GM10847 (cell line): ENCODE data around the gene NFKB1.

ENCODE experiments used
- POLR2A ChIP-seq: IDR thresholded peaks from 2 replicates; pipeline ENCODE4 v1.6.1; 2011; ENCODE audit not compliant: insufficient read length; ENCODE audit errors: extremely low read depth

The NFKB1 gene

DNA sequence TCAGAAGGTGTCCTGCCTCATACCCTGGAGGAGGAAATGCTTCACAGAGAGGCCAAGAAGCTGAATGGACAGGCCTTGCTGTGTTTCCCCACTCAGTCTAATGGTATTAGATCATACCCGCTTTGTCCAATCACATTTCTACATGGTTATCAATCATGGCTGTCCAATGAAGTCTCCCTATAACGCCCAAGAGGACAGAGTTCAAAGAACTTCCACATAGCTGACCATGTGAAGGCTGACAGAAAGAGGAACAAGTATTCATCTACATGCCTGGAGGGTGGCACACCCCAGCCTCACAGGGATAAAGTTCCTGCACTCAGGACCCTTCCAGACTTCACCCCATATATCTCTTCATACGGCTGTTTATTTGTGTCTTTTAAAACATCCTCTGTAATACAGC lies 136.2 kb downstream of the NFKB1 start:
- no peak for TF ChIP-seq POLR2A

DNA sequence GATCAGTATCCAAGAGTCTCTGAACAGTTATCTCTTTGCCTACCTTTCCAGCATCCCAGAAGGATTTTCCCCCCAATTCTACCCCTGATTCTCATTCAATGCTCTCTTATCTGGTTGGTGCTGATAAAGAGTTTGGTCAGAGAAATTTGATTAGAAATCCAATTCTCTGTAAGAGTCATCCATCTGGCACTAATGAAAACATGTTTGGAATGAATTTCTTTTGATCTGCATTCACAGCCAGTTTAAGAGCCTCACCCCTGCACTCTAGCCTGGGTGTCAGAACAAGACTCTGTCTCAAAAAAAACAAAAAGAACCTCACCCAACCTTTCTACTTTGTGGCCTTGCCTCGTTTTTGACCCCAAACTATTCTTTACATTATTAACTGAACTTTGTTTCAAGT lies 137.5 kb downstream of the NFKB1 start:
- no peak for TF ChIP-seq POLR2A

- TF ChIP-seq POLR2A: no peak
These were observed 138.4 kb downstream of the NFKB1 start for GRCh38 chr4:102639598-102639997.

DNA sequence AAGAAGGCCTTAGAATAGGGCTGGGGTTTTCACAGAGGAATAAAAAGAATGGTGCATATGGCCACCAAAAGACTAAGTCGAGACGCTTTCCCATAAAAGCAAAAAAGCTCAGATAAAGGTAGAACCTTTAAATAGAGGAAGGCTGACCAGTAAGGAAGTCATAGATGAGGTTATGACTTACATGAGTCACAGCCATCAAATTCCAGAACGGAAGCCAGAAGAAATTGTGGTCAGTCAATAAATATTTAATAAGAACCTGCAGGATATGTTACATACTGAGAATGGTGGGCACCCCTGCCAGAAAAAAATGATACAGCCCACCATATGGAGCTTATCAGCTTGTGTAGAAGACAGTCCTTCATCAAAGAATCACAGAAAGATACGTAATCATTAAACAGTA lies 139.5 kb downstream of the NFKB1 start:
- no peak for TF ChIP-seq POLR2A

DNA sequence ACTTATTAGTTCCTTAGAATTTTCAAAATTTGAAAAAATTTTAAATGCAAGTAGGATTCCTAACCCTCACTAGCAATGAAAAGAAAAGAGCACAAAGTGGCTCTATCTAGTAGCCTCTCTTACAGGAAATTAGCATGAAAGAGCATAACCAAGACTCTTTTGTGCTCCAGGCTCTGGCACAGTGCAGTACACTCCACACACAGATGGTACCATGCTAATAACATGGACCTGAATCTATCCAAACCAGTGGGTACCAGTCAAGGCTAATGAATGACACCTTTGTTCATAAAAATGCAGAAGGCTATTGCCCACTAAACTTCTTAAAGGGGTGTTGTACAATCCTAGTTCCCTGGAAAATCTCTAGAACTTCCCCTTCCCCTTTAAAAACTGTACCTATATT lies 140.6 kb downstream of the NFKB1 start:
- no peak for TF ChIP-seq POLR2A

GRCh38 chr4:102642631-102643298 lies 141.6 kb downstream of the NFKB1 start:
- TF ChIP-seq POLR2A: no peak

DNA sequence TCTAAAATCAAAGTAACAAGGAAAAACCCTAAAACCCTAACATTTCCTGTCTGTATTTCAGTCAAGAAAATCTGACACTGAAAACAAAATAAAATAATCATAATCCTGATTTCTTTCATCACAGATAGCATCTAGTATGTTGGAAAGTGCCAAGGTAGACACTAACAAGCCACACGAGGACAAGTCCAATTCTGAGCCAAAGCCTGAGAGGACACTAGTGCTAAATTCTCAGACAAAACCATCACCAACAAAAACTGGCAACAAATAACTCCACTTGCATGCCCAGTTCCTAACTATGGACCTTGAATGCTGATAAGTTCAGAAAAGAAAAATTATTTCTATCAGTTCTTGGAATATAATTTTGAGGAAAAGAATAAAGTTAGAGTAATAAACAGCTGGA lies 146.0 kb downstream of the NFKB1 start:
- no peak for TF ChIP-seq POLR2A

DNA sequence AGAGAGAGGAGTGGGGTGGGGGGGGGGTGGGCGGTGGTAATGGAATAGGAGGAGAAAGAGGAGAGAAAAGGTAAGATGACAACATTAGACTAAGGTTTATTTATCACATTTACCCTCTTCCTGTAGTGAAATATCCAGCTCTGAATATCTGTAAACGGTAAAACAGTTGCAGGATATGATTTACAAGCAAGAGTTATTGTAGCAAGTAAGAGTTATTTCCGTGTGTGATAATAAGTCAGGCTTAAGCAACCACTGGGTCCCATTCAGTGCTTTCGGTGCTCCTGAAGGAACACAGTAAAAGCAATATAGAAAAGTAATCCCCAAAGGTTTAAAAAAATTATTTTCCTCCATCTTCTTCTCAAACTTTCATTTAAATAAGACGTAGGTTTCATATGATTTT lies 156.0 kb downstream of the NFKB1 start:
- TF ChIP-seq POLR2A: no peak

DNA sequence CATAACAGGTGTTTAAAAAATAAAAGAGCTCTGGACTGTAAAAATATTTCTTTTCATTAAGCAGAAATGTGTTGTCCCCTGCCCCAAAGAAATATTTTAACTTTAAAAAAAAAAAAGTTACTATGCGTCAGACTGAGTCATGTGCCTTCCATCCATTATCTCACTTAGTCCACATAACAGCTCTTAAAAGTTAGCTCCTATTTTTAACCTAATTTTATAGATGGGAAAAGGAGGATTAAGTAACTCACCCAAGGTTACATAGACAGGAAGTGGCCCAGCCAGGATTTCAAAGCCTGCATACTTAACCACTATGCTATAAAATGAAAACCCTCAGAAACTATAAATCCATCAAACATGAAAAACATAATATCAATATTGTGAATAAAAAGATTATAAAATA lies 161.9 kb downstream of the NFKB1 start:
- no peak for TF ChIP-seq POLR2A

DNA sequence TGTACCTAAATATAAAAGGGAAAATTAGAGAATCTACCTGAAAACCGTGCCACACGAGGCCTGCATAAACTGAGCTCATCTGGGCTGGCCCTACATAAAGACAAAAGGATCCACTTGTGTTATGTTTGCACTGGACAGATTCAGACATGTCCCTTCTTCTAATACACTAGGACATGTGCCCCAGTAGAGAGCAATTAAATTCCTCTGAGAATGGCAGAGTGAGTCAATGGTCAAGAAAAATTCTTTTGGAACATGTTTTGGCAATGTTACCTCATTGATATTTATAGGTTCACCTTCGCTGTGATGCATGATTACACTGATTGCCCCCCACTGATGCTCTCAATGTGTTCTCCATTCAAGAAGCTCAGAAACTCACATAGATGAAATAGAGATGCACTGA lies 164.4 kb downstream of the NFKB1 start:
- TF ChIP-seq POLR2A: no peak
